Measurements from ENCODE around the gene RHOU.

RHOU gene

DNA sequence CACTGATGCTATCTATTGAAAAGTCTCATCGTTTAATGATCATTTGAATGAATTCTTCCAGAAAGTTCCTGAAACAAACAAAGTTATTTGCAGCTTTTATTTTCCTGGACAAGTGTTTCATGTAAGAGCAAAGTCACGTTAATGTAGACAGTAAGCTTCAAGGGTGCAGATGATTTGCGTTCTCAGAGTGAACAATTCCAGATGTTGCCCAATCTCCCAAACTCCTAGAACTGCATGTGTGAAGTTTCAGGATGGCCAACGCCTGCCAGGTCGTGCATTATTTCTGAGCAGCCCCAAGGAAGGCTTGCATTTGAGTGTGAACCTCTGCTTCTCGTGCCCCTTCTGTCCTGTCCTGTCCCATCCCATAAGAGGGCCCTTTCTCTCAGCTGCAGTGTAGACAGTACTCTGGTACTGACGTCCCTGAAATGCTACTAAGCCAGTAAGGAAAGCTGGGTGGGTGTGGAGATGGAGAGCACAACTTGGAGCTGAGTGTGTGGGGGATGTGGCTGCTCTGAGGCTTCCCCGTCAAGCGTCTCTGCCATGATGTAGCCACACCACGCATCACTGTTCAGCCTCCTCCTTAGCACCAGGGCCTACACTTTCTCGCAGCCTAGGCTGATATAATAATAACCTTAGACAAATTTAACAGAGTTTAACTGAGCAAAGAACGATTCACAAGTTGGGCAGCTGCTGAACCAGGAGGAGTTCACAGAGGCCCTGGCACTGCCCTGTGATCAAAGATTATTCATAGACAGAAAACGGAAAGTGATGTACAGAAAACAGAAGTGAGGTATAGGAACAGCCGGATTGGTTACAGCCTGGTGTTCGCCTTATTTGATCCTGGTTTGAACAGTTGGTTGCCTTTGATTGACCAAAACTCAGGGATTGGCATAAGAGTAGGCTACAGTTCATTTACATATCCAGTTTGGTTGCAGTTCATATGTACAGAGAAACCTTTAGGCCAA is 50.4 kb downstream of the RHOU start:
- DNase-seq (ENCODE audit: low spot score), result no peak

- DNase-seq (ENCODE audit: low spot score), result no peak
Measured at GRCh38 chr1:228786361-228787129, 51.3 kb downstream of the RHOU start.

- DNase-seq (ENCODE audit: low spot score), result no peak
Measured at GRCh38 chr1:228791791-228792190, 56.5 kb downstream of the RHOU start.

DNA sequence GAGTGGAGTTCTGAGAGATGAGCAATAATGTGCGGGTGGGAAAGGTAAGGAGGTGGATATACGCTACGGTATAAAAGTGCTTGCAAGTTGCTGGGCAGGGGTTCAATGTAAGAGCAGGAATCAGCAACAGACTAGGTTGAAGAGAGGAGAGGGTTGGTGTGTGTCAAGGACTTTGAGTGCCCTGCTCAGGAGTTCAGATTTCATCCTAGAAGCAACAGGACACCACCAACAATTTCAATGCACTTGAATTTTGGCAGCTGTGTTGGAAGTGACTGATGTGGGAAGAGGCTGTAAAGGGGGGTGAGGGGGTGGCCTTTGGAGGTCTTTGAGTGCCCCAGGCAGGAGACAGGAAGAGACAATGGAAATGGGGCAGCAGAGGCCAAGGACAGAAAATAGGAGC is 57.3 kb downstream of the RHOU start:
- no peak for DNase-seq (ENCODE audit: low spot score)

DNA sequence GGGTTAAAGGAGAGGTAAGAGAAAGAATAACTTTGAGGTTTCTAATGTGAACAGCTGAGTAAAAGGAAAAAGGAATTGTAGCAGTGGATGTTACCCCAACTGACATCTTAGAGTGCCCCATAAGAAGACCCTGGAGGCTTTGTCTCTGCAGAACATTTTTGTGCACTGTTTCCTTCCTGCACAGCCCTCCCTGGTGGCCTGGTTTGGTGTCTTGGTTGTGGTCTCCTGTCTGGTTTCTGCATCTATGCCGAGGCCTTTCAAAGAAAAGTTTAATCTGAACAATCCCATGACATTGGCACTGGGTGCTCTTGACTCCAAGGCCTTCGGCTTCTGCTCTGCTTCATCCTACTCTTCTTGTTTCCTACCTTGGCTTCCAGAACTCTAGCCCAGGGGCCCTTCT is 57.8 kb downstream of the RHOU start:
- DNase-seq (ENCODE audit: low spot score), result no peak

DNA sequence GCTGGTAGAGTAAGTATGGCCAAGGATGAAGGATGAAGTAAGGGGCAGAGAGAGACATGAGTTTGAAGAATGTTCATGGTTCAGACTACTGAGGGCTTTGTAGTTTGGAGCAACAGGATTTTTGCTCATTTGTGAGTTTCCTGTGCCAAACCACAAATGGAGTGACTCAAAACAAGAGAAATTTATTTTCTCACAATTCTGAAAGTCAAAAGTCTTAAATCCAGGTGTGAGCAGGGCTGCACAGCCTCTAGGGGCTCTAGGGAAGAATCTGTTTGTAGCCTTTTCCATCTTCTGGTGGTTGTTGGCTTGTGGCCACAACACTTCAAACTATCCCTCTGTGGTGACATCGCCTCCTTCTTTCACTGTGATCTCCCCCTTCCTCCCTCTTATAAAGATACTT is 58.9 kb downstream of the RHOU start:
- no peak for DNase-seq (ENCODE audit: low spot score)

GRCh38 chr1:228794810-228795209 is 59.5 kb downstream of the RHOU start:
- DNase-seq (ENCODE audit: low spot score), result no peak

- no peak for DNase-seq (ENCODE audit: low spot score)
Measured at GRCh38 chr1:228795596-228795995, 60.3 kb downstream of the RHOU start.
